Caki2 (cell line): ENCODE measurements around the gene CLINT1. TPM values are rescaled to one million over a fixed set of nuclear protein-coding genes. Genes with fewer than 3 reads are reported as not detected.

ENCODE experiments used
- DNase-seq: peaks from one replicate; pipeline ENCODE4 v3.0.0-alpha.2; 2015; ENCODE audit warnings: low read depth
- in situ Hi-C: cut with HindIII; loops from 2 replicates; pipeline ENCODE4 v1.10.0; 2016; ENCODE audit warnings: low sequenced_read_pairs, low pct_unique_long_range_greater_than_20kb, mixed read lengths
- total RNA-seq: library from RNA; depleted of rRNA; stranded (reverse); fragments of >200 nt; shearing (Covaris generic); gene quantifications from 2 replicates; pipeline ENCODE4 v1.2.3, GENCODE V29; 2014; ENCODE audit warnings: low replicate concordance; rRNA removed

CLINT1 gene
- total RNA-seq, 1 experiment from 2014 or later, result 91.4 TPM

DNA sequence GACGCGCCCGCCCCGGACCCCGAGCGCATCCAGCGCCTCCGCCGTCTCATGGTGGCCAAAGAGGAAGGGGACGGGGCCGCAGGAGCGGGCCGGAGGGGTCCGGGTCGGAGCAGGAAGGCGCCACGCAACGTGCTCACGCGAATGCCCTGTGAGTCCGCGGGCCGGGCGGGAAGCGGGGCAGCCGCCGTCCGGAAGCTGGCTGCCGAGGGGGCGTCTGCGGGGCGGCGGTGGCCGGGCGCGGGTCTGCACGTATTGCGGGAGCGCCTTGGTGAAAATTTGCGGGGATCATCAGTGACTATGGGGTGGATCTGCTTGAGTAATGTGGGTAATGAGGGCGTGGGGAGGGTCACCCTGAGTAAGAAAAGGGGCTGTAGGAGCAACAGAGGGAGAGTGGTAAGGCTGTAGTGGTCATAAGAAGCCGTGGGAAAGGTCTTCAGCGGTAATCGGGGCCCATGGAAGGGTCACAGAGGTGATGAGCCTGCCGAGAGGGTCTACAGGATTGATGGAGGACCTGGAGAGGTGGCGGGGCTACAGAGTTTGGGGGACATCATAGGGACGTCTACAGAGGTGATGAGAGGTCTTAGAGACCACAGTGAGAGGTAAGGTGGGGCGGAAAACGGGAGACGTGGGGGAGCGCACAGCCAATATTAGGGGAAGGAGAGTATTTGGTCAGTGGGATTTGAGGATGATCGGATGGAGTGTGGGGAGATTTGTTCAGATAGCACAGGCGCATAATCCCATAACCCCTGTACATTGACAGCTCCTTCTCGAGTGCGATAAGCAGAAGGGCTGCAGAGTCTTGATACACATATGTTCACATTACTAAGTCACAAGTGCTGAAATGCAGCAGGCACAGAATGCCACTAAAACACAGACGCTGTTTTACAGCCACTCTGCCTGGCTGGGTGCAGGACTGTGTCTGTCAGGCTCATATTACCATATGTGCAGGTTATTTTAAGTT lies 114.6 kb downstream of the CLINT1 start:
- no peak for DNase-seq
- in situ Hi-C loops, result no loop called here

DNA sequence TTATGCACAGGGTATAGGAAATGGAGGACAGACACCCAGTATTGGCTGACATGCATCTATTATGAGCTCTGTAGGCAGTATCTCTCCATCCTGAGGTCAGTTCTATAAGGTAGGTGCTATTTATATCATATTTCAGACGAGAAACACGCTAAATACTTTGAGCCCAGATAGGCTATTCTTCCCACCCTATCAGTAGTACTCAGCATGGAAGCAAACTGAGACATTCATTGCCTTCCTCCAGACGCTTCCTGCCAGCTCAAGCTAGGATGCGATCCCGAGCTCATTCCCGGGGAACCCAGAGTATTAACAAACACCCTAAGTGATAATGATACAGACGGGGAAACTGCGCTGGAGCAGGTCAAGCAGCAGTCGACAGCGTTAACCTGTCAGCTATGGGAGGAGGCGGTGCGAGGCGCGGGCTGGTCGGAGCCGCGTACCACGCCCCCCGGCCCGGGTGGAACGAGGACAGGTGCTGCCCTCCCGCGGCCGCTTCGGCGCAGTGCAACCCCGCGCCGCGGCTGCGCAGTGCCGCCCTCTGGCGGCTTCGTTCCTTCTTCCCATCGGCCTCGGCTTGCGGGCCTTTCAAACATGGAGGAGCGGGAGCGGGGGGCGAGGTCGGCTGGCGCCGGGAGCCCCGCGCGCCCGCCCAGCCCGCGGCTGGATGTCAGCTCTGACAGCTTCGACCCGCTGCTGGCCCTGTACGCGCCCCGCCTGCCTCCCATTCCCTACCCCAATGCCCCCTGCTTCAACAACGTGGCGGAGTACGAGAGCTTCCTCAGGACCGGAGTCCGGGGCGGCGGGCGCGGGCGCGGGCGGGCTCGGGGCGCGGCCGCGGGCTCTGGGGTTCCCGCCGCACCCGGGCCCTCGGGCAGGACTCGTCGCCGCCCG lies 115.5 kb downstream of the CLINT1 start, which contains the start of gene LSM11:
Gene LSM11, plus strand, starts transcription at position 550 of the 888 bp plus-strand sequence. Its CDS starts 39 bp downstream, at position 589.
- peak; percentile 91 for DNase-seq
- in situ Hi-C loops, result no loop called here

DNA sequence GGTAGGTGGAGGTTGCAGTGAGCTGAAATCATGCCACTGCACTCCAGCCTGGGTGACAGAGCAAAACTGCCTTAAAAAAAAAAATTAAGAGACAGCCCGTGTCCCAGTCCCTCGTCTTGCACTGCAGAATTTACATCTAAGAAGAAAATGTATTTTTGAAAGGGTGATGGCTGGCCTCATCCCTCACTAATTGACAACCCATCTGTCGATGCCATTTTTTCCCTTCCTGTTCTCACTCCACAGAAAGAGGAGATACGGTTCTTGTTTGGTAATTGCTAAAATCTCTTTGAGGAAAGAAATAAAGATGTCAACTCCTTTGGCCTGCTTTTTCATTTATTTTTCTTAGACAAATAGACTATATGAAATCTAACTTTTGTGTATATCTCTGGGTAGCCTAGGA lies 117.8 kb downstream of the CLINT1 start:
- no peak for DNase-seq
- in situ Hi-C loops, result no loop called here

DNA sequence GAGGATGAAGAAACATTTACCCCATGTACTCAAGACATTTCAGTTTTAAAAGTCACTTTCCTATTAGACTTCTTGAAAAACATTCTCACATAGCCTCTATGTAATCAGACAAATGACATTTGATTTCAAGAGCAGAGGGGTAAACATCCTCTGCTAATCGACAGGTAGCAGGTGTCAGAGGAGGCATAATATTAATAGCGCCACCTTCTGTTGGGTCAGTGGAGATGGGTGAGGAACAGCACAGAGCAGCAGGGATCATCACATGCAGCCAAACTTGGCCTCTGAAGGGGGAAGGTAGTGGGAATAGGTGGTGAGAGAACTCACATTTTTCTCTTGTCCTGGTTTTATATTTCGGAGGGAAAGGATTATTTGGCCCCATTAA lies 118.7 kb downstream of the CLINT1 start:
- DNase-seq, result no peak
- in situ Hi-C loops, result no loop called here

DNA sequence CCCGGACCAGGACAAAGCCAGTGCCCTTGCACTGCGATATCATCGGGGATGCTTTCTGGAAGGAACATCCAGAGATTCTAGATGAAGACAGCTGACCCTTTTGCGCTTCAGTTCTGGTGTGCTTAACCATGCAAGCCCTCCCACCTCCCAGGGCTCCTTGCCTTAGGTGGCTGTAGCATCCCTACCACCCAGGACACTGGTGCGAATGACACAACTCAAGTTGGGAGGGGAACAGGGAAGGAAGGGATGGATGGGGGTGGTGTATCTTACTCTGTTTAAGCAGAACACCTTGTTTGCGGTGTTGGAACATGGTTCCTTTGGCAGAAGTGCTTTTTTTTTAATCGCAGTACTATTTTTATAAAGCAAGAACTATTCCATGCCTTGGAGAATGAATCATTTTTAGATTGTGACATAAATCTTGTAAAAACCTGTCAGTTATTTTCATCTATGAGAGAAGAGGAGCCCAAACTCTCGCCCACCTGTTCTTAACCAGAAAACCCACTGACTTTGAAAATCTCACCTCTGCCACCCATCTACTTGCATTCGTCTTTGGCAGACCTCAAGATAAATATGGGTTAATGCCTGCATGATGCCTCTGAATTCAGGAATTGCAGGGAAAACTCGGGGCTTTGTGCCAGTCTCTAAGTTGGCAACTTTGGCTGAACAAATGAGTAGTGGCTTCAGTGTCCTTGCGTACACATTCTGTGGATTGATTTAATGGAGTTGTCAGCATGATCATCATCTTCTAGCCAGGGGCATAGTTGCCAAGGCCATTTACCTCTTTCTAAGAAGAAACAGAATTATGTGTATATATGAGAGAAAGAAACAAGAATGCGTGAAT lies 119.3 kb downstream of the CLINT1 start:
- in situ Hi-C loops, result no loop called here
- DNase-seq, result no peak

DNA sequence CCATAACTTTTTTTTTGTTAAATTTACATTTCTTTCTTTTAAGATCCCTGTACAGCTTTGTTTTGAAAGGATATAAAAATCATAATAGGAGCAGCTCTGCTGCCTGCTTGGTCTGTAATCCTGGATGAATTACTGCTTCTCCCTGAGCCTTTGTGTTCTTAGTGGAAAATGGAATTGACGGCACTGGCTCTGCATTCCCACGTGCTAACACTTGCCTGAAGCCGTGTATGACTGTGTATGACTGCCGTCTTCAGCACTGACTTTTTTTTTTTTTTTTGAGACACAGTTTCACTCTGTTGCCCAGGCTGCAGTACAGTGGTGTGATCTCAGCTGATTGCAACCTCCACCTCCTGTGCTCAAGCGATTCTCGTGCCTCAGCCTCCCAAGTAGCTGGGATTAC lies 123.0 kb downstream of the CLINT1 start:
- in situ Hi-C loops, result no loop called here

More for the DNA sequence above, 123.0 kb downstream of the CLINT1 start:
- no peak for DNase-seq

Other genes with a start within 250 kb of the CLINT1 start
- not detected in 2 replicates for gene SOX30, start 206.7 kb downstream of the CLINT1 start, total RNA-seq
- not detected in 2 replicates for gene C5orf52, start 187.6 kb downstream of the CLINT1 start, total RNA-seq
- gene THG1L, start 127.7 kb downstream of the CLINT1 start, total RNA-seq, result 28.8 and 29.0 TPM in 2 replicates
- gene LSM11, start 115.4 kb downstream of the CLINT1 start, total RNA-seq, result 1.5 and 3.9 TPM in 2 replicates